DND-41 (cell line): Measurements from ENCODE around the gene IMP4.

Experiments used
- ATAC-seq: fragments of 200-7000 bp; cut with Tn5 transposase; 3 replicates; pipeline ENCODE4 v1.9.1; 2021; ENCODE audit warnings: low read depth; ENCODE audit not compliant: insufficient read depth
- DNase-seq: peaks from one replicate; pipeline ENCODE4 v3.0.0-alpha.2; 2020
- H2AFZ ChIP-seq: 2 replicates; pipeline ENCODE4 v1.6.0; 2012; ENCODE audit warnings: low read depth, low read length
- H3K27ac ChIP-seq: 2 replicates; pipeline ENCODE4 v1.5.1; 2012; ENCODE audit warnings: low read length, inconsistent platforms
- H3K27me3 ChIP-seq: fragments of 200-600 bp; sonication (generic); 2 replicates; pipeline ENCODE4 v1.6.0; 2012; ENCODE audit warnings: low read length, mild to moderate bottlenecking, inconsistent platforms; ENCODE audit not compliant: insufficient read depth, poor library complexity
- H3K36me3 ChIP-seq: 2 replicates; pipeline ENCODE4 v1.5.1; 2012; ENCODE audit warnings: low read length, inconsistent platforms; ENCODE audit not compliant: insufficient read depth
- H3K4me1 ChIP-seq: 2 replicates; pipeline ENCODE4 v1.5.1; 2012; ENCODE audit warnings: mild to moderate bottlenecking, low read length; ENCODE audit not compliant: insufficient read depth
- H3K4me2 ChIP-seq: 2 replicates; pipeline ENCODE4 v1.6.0; 2012; ENCODE audit warnings: mild to moderate bottlenecking, moderate library complexity, low read length, inconsistent platforms; ENCODE audit not compliant: insufficient read depth
- H3K4me3 ChIP-seq, 2 experiments: fragments of 200-600 bp in 1 of 2; shearing (Covaris generic) in 1 of 2; 2 replicates each; pipeline ENCODE4 v1.5.1; 2012 to 2016; ENCODE audit warnings: inconsistent platforms in 2 of 2, low read length in 2 of 2, mild to moderate bottlenecking in 2 of 2, low read depth in 1 of 2, moderate library complexity in 1 of 2
- H3K79me2 ChIP-seq: 2 replicates; pipeline ENCODE4 v1.6.0; 2012; ENCODE audit warnings: low read length, inconsistent platforms; ENCODE audit not compliant: insufficient read depth
- H3K9ac ChIP-seq: 2 replicates; pipeline ENCODE4 v1.6.0; 2012; ENCODE audit warnings: low read depth, mild to moderate bottlenecking, inconsistent platforms, low read length, moderate library complexity
- H3K9me3 ChIP-seq: 2 replicates; pipeline ENCODE4 v1.5.1; 2012; ENCODE audit warnings: low read length, moderate library complexity, mild to moderate bottlenecking, inconsistent platforms; ENCODE audit not compliant: insufficient read depth, severe bottlenecking
- H4K20me1 ChIP-seq: 2 replicates; pipeline ENCODE4 v1.6.0; 2012; ENCODE audit warnings: low read length; ENCODE audit not compliant: insufficient read depth
- EZH2 ChIP-seq: IDR thresholded peaks from 3 replicates; pipeline ENCODE4 v1.6.1; 2012; ENCODE audit warnings: borderline replicate concordance, low read depth, mild to moderate bottlenecking, moderate library complexity, low read length, inconsistent platforms; ENCODE audit not compliant: severe bottlenecking
- TF ChIP-seq, protein P1 (sequence below): IDR thresholded peaks from 2 replicates; pipeline ENCODE4 v1.5.1; 2012; ENCODE audit warnings: borderline replicate concordance, low read length, moderate library complexity, mild to moderate bottlenecking; ENCODE audit not compliant: poor library complexity, severe bottlenecking; ENCODE audit errors: extremely low read depth

IMP4 gene

DNA sequence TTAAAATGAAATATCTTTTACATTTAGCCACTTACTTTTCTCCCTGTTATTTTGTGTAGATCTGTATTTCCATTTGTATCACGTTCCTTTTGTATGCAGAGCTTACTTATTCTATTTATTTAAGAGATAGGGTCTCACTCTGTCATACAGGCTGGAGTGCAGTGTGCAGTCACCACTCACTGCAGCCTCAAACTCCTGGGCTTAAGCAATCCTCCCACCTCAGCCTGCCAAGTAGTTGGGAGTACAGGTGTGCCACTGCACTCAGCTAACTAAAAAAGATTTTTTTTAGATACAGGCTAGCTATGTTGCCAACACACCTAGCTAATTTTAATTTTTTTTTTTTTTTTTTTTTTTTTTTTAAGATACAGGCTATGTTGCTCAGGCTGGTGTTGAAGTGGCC is 24.0 kb downstream of the IMP4 start:
- Histone ChIP-seq H3K27me3 (no peaks in the 10 kb centered on the region), H3K9me3 (no peaks in the 10 kb centered on the region), H3K27ac (no peak overlapping the region), H3K79me2 (0 out of 2 replicates have a peak, but pooled peaks cover 4% of the 10 kb centered on the region), H3K9ac (no peak overlapping the region), H4K20me1 (no peaks in the 10 kb centered on the region), H3K4me2 (no peak overlapping the region), H3K36me3 (no peaks in the 10 kb centered on the region), H3K4me1 (peaks cover 10% of the 10 kb centered on the region), H2AFZ (no peak overlapping the region), H3K4me3 (no peak overlapping the region)
- TF ChIP-seq, protein P1, sequence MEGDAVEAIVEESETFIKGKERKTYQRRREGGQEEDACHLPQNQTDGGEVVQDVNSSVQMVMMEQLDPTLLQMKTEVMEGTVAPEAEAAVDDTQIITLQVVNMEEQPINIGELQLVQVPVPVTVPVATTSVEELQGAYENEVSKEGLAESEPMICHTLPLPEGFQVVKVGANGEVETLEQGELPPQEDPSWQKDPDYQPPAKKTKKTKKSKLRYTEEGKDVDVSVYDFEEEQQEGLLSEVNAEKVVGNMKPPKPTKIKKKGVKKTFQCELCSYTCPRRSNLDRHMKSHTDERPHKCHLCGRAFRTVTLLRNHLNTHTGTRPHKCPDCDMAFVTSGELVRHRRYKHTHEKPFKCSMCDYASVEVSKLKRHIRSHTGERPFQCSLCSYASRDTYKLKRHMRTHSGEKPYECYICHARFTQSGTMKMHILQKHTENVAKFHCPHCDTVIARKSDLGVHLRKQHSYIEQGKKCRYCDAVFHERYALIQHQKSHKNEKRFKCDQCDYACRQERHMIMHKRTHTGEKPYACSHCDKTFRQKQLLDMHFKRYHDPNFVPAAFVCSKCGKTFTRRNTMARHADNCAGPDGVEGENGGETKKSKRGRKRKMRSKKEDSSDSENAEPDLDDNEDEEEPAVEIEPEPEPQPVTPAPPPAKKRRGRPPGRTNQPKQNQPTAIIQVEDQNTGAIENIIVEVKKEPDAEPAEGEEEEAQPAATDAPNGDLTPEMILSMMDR = no peak
- no peak for TF ChIP-seq EZH2
- ATAC-seq (no peak), DNase-seq (no peak)

DNA sequence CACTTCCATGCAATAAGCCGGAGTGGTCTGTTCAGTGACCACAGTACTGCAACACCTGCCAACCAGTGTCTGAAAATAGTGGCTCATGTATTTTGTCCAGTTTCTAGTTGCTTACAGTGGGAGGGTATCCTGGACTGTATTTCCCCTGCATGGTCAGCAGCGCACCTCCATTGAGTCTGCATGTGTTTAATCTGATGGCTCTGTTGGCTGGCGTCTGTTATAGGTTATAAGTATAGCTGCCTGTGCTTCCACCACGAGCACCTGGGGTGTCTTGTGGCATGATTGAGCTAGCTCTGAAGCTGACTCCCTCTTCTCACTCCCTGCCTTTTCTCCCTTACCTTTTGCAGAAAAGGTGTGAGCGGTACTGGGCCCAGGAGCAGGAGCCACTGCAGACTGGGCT is 26.1 kb downstream of the IMP4 start:
- no peak overlapping the region for H3K27ac ChIP-seq
- H3K79me2 ChIP-seq = peaks cover 14% of the 10 kb centered on the region
- no peak overlapping the region for H3K4me3 ChIP-seq
- no peaks in the 10 kb centered on the region for H3K27me3 ChIP-seq
- TF ChIP-seq, protein P1 = no peak
- no peak for TF ChIP-seq EZH2
- no peaks in the 10 kb centered on the region for H3K36me3 ChIP-seq
- peaks cover 25% of the 10 kb centered on the region for H3K4me1 ChIP-seq
- H4K20me1 ChIP-seq = no peaks in the 10 kb centered on the region
- H2AFZ ChIP-seq = no peak overlapping the region
- no peak overlapping the region for H3K4me2 ChIP-seq
- DNase-seq (no peak), ATAC-seq (no peak)
- no peak overlapping the region for H3K9ac ChIP-seq
- H3K9me3 ChIP-seq = no peaks in the 10 kb centered on the region

DNA sequence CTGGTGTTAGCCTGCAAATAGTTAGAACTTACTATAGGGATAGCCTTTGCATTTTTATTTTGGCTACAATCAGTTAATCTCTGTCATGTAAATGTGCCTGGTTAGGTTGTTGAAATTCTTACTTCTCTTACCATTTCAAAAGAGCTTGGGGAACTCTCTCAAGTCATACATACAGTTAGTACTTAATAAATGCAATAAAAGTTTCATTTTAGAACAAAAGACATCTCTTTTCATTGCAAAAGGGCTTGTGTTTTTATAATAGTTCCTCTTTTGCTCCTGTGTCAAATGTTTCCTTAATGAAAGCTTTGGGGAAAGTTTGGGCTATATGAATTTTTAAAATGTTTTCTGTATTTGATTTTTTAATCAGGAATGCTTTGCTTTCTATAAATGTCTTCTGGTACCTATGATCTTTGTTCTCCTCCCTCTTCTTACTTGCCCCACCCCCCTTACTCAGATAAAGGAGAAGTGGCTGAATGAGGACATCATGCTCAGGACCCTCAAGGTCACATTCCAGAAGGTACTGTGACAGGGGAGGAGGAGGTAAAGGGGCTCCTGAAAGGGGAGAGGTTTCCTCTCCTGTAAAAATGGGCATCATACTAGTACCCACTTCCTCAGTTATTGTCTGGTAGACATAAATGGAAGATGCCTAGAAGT is 26.7 kb downstream of the IMP4 start:
- H3K9me3 ChIP-seq = no peaks in the 10 kb centered on the region
- no peak overlapping the region for H3K27ac ChIP-seq
- DNase-seq (no peak), ATAC-seq (no peak)
- H4K20me1 ChIP-seq = no peaks in the 10 kb centered on the region
- H3K4me3 ChIP-seq = no peak overlapping the region
- H3K36me3 ChIP-seq = no peaks in the 10 kb centered on the region
- no peak overlapping the region for H3K4me2 ChIP-seq
- no peaks in the 10 kb centered on the region for H3K27me3 ChIP-seq
- no peak overlapping the region for H3K9ac ChIP-seq
- TF ChIP-seq, protein P1 = no peak
- TF ChIP-seq EZH2 = no peak
- peaks cover 14% of the 10 kb centered on the region for H3K79me2 ChIP-seq
- H2AFZ ChIP-seq = no peak overlapping the region
- H3K4me1 ChIP-seq = peaks cover 25% of the 10 kb centered on the region
